Caco-2 (cell line): Measurements from ENCODE around the gene CHML. TPM values are rescaled to one million over a fixed set of nuclear protein-coding genes. Genes with fewer than 3 reads are reported as not detected.
"Not testable (repeated sequence)": the region's sequence is repeated elsewhere in the genome, so short reads cannot be mapped to it uniquely, and the experiment has no call there.

Experiments
- BruUV-seq: library from RNA; stranded (reverse); fragments of 400-500 nt; replicated peaks from 2 replicates; lab custom pipeline; 2021; lab: Mats Ljungman, UMichigan
- CTCF ChIA-PET: fragments of 300-600 bp; sonication (Branson Sonifier 250); formaldehyde crosslinking; loops from one replicate; lab custom pipeline; 2022; ENCODE audit warnings: antibody characterized with exemption; lab: Charles Lee
- POLR2A ChIA-PET: fragments of 300-600 bp; sonication (Branson Sonifier 250); formaldehyde crosslinking; loops from one replicate; lab custom pipeline; 2022; ENCODE audit warnings: antibody characterized with exemption; lab: Charles Lee
- DNase-seq, 2 experiments: peaks; one replicate each; pipeline versions ENCODE4 v3.0.0 to v3.0.0-alpha.2; 2020 to 2022
- H3K27me3 ChIP-seq: replicated peaks from 2 replicates; pipeline ENCODE4 v1.6.0; 2011; ENCODE audit warnings: low read length; ENCODE audit not compliant: control insufficient read depth, insufficient read depth
- H3K36me3 ChIP-seq: 2 replicates; pipeline ENCODE4 v1.5.1; 2011; ENCODE audit warnings: low read length; ENCODE audit not compliant: control insufficient read depth, insufficient read depth
- H3K4me1 ChIP-seq: fragments of 250-450 bp; sonication (Bioruptor Pico); 2 replicates; pipeline ENCODE4 v1.5.1; 2020; ENCODE audit warnings: mild to moderate bottlenecking
- H3K4me3 ChIP-seq: 2 replicates; pipeline ENCODE4 v1.5.1; 2011; ENCODE audit warnings: low read depth, mild to moderate bottlenecking, control low read depth, low read length
- H3K9me3 ChIP-seq: fragments of 250-450 bp; sonication (Bioruptor Pico); 2 replicates; pipeline ENCODE4 v1.5.1; 2020; ENCODE audit warnings: mild to moderate bottlenecking, moderate library complexity
- H3K27ac Mint-ChIP-seq: one replicate; pipeline ENCODE4 v1.8.0; 2022; ENCODE audit warnings: mixed read lengths; ENCODE audit not compliant: unreplicated experiment
- H3K27me3 Mint-ChIP-seq: one replicate; pipeline ENCODE4 v1.8.0; 2022; ENCODE audit warnings: mixed read lengths; ENCODE audit not compliant: insufficient read depth, unreplicated experiment
- H3K36me3 Mint-ChIP-seq: one replicate; pipeline ENCODE4 v1.8.0; 2022; ENCODE audit warnings: mild to moderate bottlenecking, mixed read lengths; ENCODE audit not compliant: insufficient read depth, unreplicated experiment
- H3K4me1 Mint-ChIP-seq: one replicate; pipeline ENCODE4 v1.8.0; 2022; ENCODE audit warnings: low read depth, mixed read lengths; ENCODE audit not compliant: unreplicated experiment
- H3K4me3 Mint-ChIP-seq: one replicate; pipeline ENCODE4 v1.8.0; 2022; ENCODE audit warnings: mild to moderate bottlenecking, moderate library complexity, mixed read lengths; ENCODE audit not compliant: unreplicated experiment
- H3K9me3 Mint-ChIP-seq: one replicate; pipeline ENCODE4 v1.8.0; 2022; ENCODE audit warnings: mixed read lengths; ENCODE audit not compliant: unreplicated experiment
- CTCF ChIP-seq, 2 experiments: fragments of 200-600 bp in 1 of 2; IDR thresholded peaks; 1 replicate in 1 of 2; 2 replicates in 1 of 2; pipeline versions ENCODE4 v1.5.1 to v1.8.0; 2011 to 2022; ENCODE audit warnings: antibody characterized with exemption in 1 of 2, control low read depth in 1 of 2, inconsistent platforms in 1 of 2, low read depth in 1 of 2, low read length in 1 of 2, mild to moderate bottlenecking in 1 of 2, moderate library complexity in 1 of 2; ENCODE audit not compliant: insufficient read depth in 1 of 2, severe bottlenecking in 1 of 2, unreplicated experiment in 1 of 2
- intact Hi-C: fragments of 100-400 bp; cut with micrococcal nuclease; formaldehyde crosslinking; loops from one replicate; pipeline ENCODE4 v1.10.0; 2022; ENCODE audit not compliant: unreplicated experiment
- total RNA-seq: library from RNA; stranded (reverse); gene quantifications from 2 replicates; pipeline ENCODE4 v1.2.3, GENCODE V29; 2022

The CHML gene
- total RNA-seq, 1 experiment from 2014 or later: 29.2 TPM

GRCh38 chr1:241666419-241666818, 26.2 kb upstream of the CHML start:
- CTCF ChIA-PET: no interaction called here
- Mint-ChIP-seq H3K4me1 (no peaks in the 10 kb centered on the region), H3K36me3 (no peaks in the 10 kb centered on the region), H3K9me3 (peaks cover 10% of the 10 kb centered on the region), H3K4me3 (no peak overlapping the region), H3K27ac (no peak overlapping the region), H3K27me3 (no peaks in the 10 kb centered on the region)
- TF ChIP-seq CTCF (IDR thresholded peaks at IDR 0.05; ENCODE audit: insufficient read depth in 1 of 2, low read depth in 1 of 2, low read length in 1 of 2, severe bottlenecking in 1 of 2, unreplicated experiment in 1 of 2): no peak
- DNase-seq: no peak
- no TSS peak for BruUV-seq
- Histone ChIP-seq H3K27me3 (no peaks in the 10 kb centered on the region), H3K4me3 (no peak overlapping the region), H3K4me1 (no peaks in the 10 kb centered on the region), H3K9me3 (no peaks in the 10 kb centered on the region), H3K36me3 (no peaks in the 10 kb centered on the region)
- POLR2A ChIA-PET: no interaction called here
- intact Hi-C loops: no loop called here

GRCh38 chr1:241660424-241660972, 20.3 kb upstream of the CHML start:
- Histone ChIP-seq H3K36me3 (no peaks in the 10 kb centered on the region), H3K4me1 (no peaks in the 10 kb centered on the region), H3K4me3 (no peak overlapping the region), H3K9me3 (no peaks in the 10 kb centered on the region), H3K27me3 (no peaks in the 10 kb centered on the region)
- intact Hi-C loops: no loop called here
- no peaks in the 10 kb centered on the region for H3K4me1 Mint-ChIP-seq
- no peak overlapping the region for H3K27ac Mint-ChIP-seq
- no peak for TF ChIP-seq CTCF (IDR thresholded peaks at IDR 0.05; ENCODE audit: insufficient read depth in 1 of 2, low read depth in 1 of 2, low read length in 1 of 2, severe bottlenecking in 1 of 2, unreplicated experiment in 1 of 2)
- ChIA-PET POLR2A (no interaction called here), CTCF (no interaction called here)
- no peaks in the 10 kb centered on the region for H3K27me3 Mint-ChIP-seq
- H3K4me3 Mint-ChIP-seq: no peak overlapping the region
- H3K36me3 Mint-ChIP-seq: no peaks in the 10 kb centered on the region
- no peak for DNase-seq
- BruUV-seq: no TSS peak
- H3K9me3 Mint-ChIP-seq: no peaks in the 10 kb centered on the region

GRCh38 chr1:241659016-241659415, 18.8 kb upstream of the CHML start:
- DNase-seq, H3K36me3 ChIP-seq, H3K4me3 Mint-ChIP-seq, H3K4me1 ChIP-seq, H3K27ac Mint-ChIP-seq, H3K9me3 Mint-ChIP-seq, H3K27me3 Mint-ChIP-seq, H3K4me1 Mint-ChIP-seq, intact Hi-C loops, H3K27me3 ChIP-seq, H3K9me3 ChIP-seq, H3K4me3 ChIP-seq, CTCF ChIA-PET, BruUV-seq, H3K36me3 Mint-ChIP-seq, POLR2A ChIA-PET: not testable (repeated sequence)
